Caco-2 (cell line): Measurements from ENCODE around the gene LYPLAL1. TPM values are rescaled to one million over a fixed set of nuclear protein-coding genes. Genes with fewer than 3 reads are reported as not detected.
"Not testable (repeated sequence)": the region's sequence is repeated elsewhere in the genome, so short reads cannot be mapped to it uniquely, and the experiment has no call there.

Experiments used
- BruUV-seq: library from RNA; stranded (reverse); fragments of 400-500 nt; replicated peaks from 2 replicates; lab custom pipeline; 2021; lab: Mats Ljungman, UMichigan
- CTCF ChIA-PET: fragments of 300-600 bp; sonication (Branson Sonifier 250); formaldehyde crosslinking; loops from one replicate; lab custom pipeline; 2022; ENCODE audit warnings: antibody characterized with exemption; lab: Charles Lee
- POLR2A ChIA-PET: fragments of 300-600 bp; sonication (Branson Sonifier 250); formaldehyde crosslinking; loops from one replicate; lab custom pipeline; 2022; ENCODE audit warnings: antibody characterized with exemption; lab: Charles Lee
- DNase-seq, 2 experiments: peaks; one replicate each; pipeline versions ENCODE4 v3.0.0 to v3.0.0-alpha.2; 2020 to 2022
- H3K27me3 ChIP-seq: replicated peaks from 2 replicates; pipeline ENCODE4 v1.6.0; 2011; ENCODE audit warnings: low read length; ENCODE audit not compliant: control insufficient read depth, insufficient read depth
- H3K36me3 ChIP-seq: 2 replicates; pipeline ENCODE4 v1.5.1; 2011; ENCODE audit warnings: low read length; ENCODE audit not compliant: control insufficient read depth, insufficient read depth
- H3K4me1 ChIP-seq: fragments of 250-450 bp; sonication (Bioruptor Pico); 2 replicates; pipeline ENCODE4 v1.5.1; 2020; ENCODE audit warnings: mild to moderate bottlenecking
- H3K4me3 ChIP-seq: 2 replicates; pipeline ENCODE4 v1.5.1; 2011; ENCODE audit warnings: low read depth, mild to moderate bottlenecking, control low read depth, low read length
- H3K9me3 ChIP-seq: fragments of 250-450 bp; sonication (Bioruptor Pico); 2 replicates; pipeline ENCODE4 v1.5.1; 2020; ENCODE audit warnings: mild to moderate bottlenecking, moderate library complexity
- H3K27ac Mint-ChIP-seq: one replicate; pipeline ENCODE4 v1.8.0; 2022; ENCODE audit warnings: mixed read lengths; ENCODE audit not compliant: unreplicated experiment
- H3K27me3 Mint-ChIP-seq: one replicate; pipeline ENCODE4 v1.8.0; 2022; ENCODE audit warnings: mixed read lengths; ENCODE audit not compliant: insufficient read depth, unreplicated experiment
- H3K36me3 Mint-ChIP-seq: one replicate; pipeline ENCODE4 v1.8.0; 2022; ENCODE audit warnings: mild to moderate bottlenecking, mixed read lengths; ENCODE audit not compliant: insufficient read depth, unreplicated experiment
- H3K4me1 Mint-ChIP-seq: one replicate; pipeline ENCODE4 v1.8.0; 2022; ENCODE audit warnings: low read depth, mixed read lengths; ENCODE audit not compliant: unreplicated experiment
- H3K4me3 Mint-ChIP-seq: one replicate; pipeline ENCODE4 v1.8.0; 2022; ENCODE audit warnings: mild to moderate bottlenecking, moderate library complexity, mixed read lengths; ENCODE audit not compliant: unreplicated experiment
- H3K9me3 Mint-ChIP-seq: one replicate; pipeline ENCODE4 v1.8.0; 2022; ENCODE audit warnings: mixed read lengths; ENCODE audit not compliant: unreplicated experiment
- intact Hi-C: fragments of 100-400 bp; cut with micrococcal nuclease; formaldehyde crosslinking; loops from one replicate; pipeline ENCODE4 v1.10.0; 2022; ENCODE audit not compliant: unreplicated experiment
- total RNA-seq: library from RNA; stranded (reverse); gene quantifications from 2 replicates; pipeline ENCODE4 v1.2.3, GENCODE V29; 2022
- TF ChIP-seq, protein P1 (sequence below), 2 experiments: fragments of 200-600 bp in 1 of 2; IDR thresholded peaks; 1 replicate in 1 of 2; 2 replicates in 1 of 2; pipeline versions ENCODE4 v1.5.1 to v1.8.0; 2011 to 2022; ENCODE audit warnings: antibody characterized with exemption in 1 of 2, control low read depth in 1 of 2, inconsistent platforms in 1 of 2, low read depth in 1 of 2, low read length in 1 of 2, mild to moderate bottlenecking in 1 of 2, moderate library complexity in 1 of 2; ENCODE audit not compliant: insufficient read depth in 1 of 2, severe bottlenecking in 1 of 2, unreplicated experiment in 1 of 2

Gene LYPLAL1
- total RNA-seq, 1 experiment from 2014 or later = 20.4 TPM

DNA sequence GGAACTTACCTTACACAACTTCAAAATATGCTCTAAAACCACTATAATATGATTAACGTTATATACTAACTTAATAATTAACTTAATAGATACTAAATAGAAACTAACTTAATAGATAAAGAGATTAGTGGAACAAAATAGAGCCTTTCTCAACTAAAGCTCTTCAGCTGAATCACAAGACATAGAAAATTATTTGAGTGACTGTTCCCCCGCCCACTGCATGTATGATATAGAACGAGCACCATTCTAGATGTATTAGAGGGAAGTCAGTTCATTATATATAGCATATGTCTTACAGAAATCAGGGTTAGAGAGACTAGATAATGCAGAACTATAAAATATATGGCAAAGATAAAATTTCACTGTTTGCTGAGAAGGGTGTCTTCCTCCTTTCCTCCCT lies 16.3 kb downstream of the LYPLAL1 start:
- BruUV-seq = no TSS peak
- Mint-ChIP-seq H3K9me3 (peaks cover 2% of the 10 kb centered on the region), H3K36me3 (no peaks in the 10 kb centered on the region), H3K4me3 (no peak overlapping the region), H3K4me1 (no peaks in the 10 kb centered on the region), H3K27ac (no peak overlapping the region), H3K27me3 (no peaks in the 10 kb centered on the region)
- POLR2A ChIA-PET = no interaction called here
- DNase-seq = no peak
- TF ChIP-seq, protein P1, sequence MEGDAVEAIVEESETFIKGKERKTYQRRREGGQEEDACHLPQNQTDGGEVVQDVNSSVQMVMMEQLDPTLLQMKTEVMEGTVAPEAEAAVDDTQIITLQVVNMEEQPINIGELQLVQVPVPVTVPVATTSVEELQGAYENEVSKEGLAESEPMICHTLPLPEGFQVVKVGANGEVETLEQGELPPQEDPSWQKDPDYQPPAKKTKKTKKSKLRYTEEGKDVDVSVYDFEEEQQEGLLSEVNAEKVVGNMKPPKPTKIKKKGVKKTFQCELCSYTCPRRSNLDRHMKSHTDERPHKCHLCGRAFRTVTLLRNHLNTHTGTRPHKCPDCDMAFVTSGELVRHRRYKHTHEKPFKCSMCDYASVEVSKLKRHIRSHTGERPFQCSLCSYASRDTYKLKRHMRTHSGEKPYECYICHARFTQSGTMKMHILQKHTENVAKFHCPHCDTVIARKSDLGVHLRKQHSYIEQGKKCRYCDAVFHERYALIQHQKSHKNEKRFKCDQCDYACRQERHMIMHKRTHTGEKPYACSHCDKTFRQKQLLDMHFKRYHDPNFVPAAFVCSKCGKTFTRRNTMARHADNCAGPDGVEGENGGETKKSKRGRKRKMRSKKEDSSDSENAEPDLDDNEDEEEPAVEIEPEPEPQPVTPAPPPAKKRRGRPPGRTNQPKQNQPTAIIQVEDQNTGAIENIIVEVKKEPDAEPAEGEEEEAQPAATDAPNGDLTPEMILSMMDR (IDR thresholded peaks at IDR 0.05; ENCODE audit: insufficient read depth in 1 of 2, low read depth in 1 of 2, low read length in 1 of 2, severe bottlenecking in 1 of 2, unreplicated experiment in 1 of 2) = no peak
- CTCF ChIA-PET = no interaction called here
- Histone ChIP-seq H3K27me3 (no peaks in the 10 kb centered on the region), H3K36me3 (no peaks in the 10 kb centered on the region), H3K4me3 (no peak overlapping the region), H3K4me1 (no peaks in the 10 kb centered on the region), H3K9me3 (no peaks in the 10 kb centered on the region)
- intact Hi-C loops = no loop called here

DNA sequence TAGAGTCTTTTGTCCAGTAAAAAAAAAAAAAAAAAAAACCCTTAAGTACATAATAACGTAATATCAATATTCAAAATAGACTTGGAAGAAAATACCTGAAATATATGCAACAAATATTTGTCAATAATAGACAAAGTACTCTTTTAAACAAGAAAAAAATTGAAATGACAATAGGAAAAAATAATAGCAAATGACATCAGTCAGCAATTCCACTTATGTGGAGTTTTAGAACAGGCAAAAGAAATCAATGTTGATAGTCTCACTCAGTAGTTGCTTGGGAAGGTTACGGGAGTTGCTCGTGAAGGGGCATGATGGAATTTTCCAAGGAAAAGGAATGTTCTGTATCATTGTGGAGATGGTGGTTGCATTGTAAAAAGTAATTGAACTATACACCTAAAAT lies 16.9 kb downstream of the LYPLAL1 start:
- CTCF ChIA-PET = no interaction called here
- H3K36me3 ChIP-seq = no peaks in the 10 kb centered on the region
- H3K27me3 Mint-ChIP-seq = no peaks in the 10 kb centered on the region

DNA sequence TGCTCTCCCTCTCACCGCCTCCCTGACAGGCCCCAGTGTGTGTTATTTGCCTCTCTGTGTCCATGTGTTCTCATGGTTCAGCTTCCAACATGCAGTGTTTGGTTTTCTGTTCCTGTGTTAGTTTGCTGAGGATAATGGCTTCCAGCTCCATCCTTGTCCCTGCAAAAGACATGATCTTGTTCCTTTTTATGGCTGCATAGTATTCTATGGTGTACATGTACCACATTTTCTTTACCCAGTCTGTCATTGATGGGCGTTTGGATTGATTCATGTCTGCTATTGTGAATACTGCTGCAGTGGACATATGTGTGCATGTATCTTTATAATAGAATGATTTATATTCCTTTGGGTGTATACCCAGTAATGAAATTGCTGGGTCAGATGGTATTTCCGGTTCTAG lies 22.2 kb downstream of the LYPLAL1 start:
- H3K9me3 ChIP-seq, BruUV-seq, DNase-seq, H3K27ac Mint-ChIP-seq, H3K4me3 Mint-ChIP-seq, H3K36me3 ChIP-seq, H3K27me3 Mint-ChIP-seq, H3K4me1 ChIP-seq, POLR2A ChIA-PET, H3K27me3 ChIP-seq, intact Hi-C loops, H3K4me3 ChIP-seq, H3K4me1 Mint-ChIP-seq, H3K36me3 Mint-ChIP-seq, CTCF ChIA-PET: not testable (repeated sequence)
- H3K9me3 Mint-ChIP-seq = peaks cover 15% of the 10 kb centered on the region

More for the DNA sequence above, 16.9 kb downstream of the LYPLAL1 start:
- DNase-seq = no peak
- H3K27ac Mint-ChIP-seq = no peak overlapping the region
- TF ChIP-seq, protein P1 (IDR thresholded peaks at IDR 0.05; ENCODE audit: insufficient read depth in 1 of 2, low read depth in 1 of 2, low read length in 1 of 2, severe bottlenecking in 1 of 2, unreplicated experiment in 1 of 2) = no peak
- Histone ChIP-seq H3K4me1 (no peaks in the 10 kb centered on the region), H3K9me3 (no peaks in the 10 kb centered on the region), H3K4me3 (no peak overlapping the region), H3K27me3 (no peaks in the 10 kb centered on the region)
- POLR2A ChIA-PET = no interaction called here
- no peaks in the 10 kb centered on the region for H3K4me1 Mint-ChIP-seq
- BruUV-seq = no TSS peak
- H3K36me3 Mint-ChIP-seq = no peaks in the 10 kb centered on the region
- H3K9me3 Mint-ChIP-seq = peaks cover 9% of the 10 kb centered on the region
- no peak overlapping the region for H3K4me3 Mint-ChIP-seq
- intact Hi-C loops = no loop called here

DNA sequence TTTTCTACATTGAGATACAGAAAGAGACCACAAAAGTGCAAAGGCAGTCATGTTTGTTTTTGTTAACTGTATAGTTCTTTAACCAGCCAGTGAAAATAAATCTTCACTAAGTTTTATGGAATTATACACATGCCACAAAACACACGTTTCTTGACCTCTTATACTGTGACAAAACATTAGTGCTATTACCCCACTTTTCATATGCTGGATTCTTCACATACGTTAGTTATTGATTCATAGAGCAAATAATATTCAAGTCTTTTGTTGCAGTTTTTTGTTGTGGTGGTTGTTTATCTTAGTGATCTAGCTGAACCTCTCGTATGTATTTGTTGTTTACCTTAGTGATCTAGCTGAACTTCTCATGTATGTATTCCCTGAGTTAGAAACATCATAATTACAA lies 28.0 kb downstream of the LYPLAL1 start:
- Mint-ChIP-seq H3K27me3 (no peaks in the 10 kb centered on the region), H3K4me3 (no peak overlapping the region), H3K27ac (no peak overlapping the region), H3K4me1 (no peaks in the 10 kb centered on the region), H3K9me3 (no peaks in the 10 kb centered on the region), H3K36me3 (peaks cover 6% of the 10 kb centered on the region)
- DNase-seq = no peak
- POLR2A ChIA-PET = interaction anchor here (0.6 kb wide), 1 partner anchor 211 kb away, joined by 3 read pairs; no protein-coding TSS in a partner anchor
- H3K4me3 ChIP-seq = no peak overlapping the region
- H3K36me3 ChIP-seq = no peaks in the 10 kb centered on the region
- no peaks in the 10 kb centered on the region for H3K9me3 ChIP-seq
- no TSS peak for BruUV-seq
- TF ChIP-seq, protein P1 (IDR thresholded peaks at IDR 0.05; ENCODE audit: insufficient read depth in 1 of 2, low read depth in 1 of 2, low read length in 1 of 2, severe bottlenecking in 1 of 2, unreplicated experiment in 1 of 2) = no peak
- CTCF ChIA-PET = no interaction called here
- intact Hi-C loops = loop anchor here (5.0 kb wide), 1 partner anchor 611 kb away; no protein-coding TSS in a partner anchor
- H3K4me1 ChIP-seq = no peaks in the 10 kb centered on the region
- H3K27me3 ChIP-seq = no peaks in the 10 kb centered on the region
